DOHH2 (cell line): ENCODE measurements around the gene MBLAC1.

Source experiments
- H3F3A ChIP-seq: fragments of 200-600 bp; sonication (generic), shearing (Covaris generic); 2 replicates; pipeline ENCODE4 v1.6.0; 2016; ENCODE audit warnings: antibody characterized with exemption, mild to moderate bottlenecking; ENCODE audit not compliant: control insufficient read depth, insufficient read depth
- H3K27ac ChIP-seq: fragments of 200-600 bp; sonication (generic); 2 replicates; pipeline ENCODE4 v1.5.1; 2014; ENCODE audit warnings: low read depth, mild to moderate bottlenecking, low read length, moderate library complexity
- H3K27me3 ChIP-seq: fragments of 200-600 bp; sonication (generic); 2 replicates; pipeline ENCODE4 v1.6.1; 2014; ENCODE audit warnings: mild to moderate bottlenecking, low read length, mixed read lengths; ENCODE audit not compliant: control insufficient read depth
- H3K36me3 ChIP-seq: fragments of 200-600 bp; sonication (generic); 2 replicates; pipeline ENCODE4 v1.6.1; 2014; ENCODE audit warnings: mild to moderate bottlenecking, low read length, moderate library complexity, mixed read lengths; ENCODE audit not compliant: control insufficient read depth
- H3K4me1 ChIP-seq: fragments of 200-600 bp; sonication (generic); 2 replicates; pipeline ENCODE4 v1.6.1; 2014; ENCODE audit warnings: mild to moderate bottlenecking, low read length, mixed read lengths; ENCODE audit not compliant: control insufficient read depth
- H3K4me2 ChIP-seq: fragments of 200-600 bp; sonication (generic); 2 replicates; pipeline ENCODE4 v1.6.0; 2014; ENCODE audit warnings: mild to moderate bottlenecking, low read length, moderate library complexity
- H3K4me3 ChIP-seq: fragments of 200-600 bp; sonication (generic); 2 replicates; pipeline ENCODE4 v1.5.1; 2014; ENCODE audit warnings: mild to moderate bottlenecking, low read length, mixed read lengths
- H3K79me2 ChIP-seq: fragments of 200-600 bp; sonication (generic); 2 replicates; pipeline ENCODE4 v1.6.1; 2014; ENCODE audit warnings: mild to moderate bottlenecking, low read length, mixed read lengths; ENCODE audit not compliant: control insufficient read depth
- H3K9me2 ChIP-seq: fragments of 200-600 bp; sonication (generic); replicated peaks from 2 replicates; pipeline ENCODE4 v1.6.1; 2014; ENCODE audit warnings: mild to moderate bottlenecking, low read length, mixed read lengths; ENCODE audit not compliant: control insufficient read depth
- H3K9me3 ChIP-seq: fragments of 200-600 bp; sonication (generic); 2 replicates; pipeline ENCODE4 v1.6.1; 2014; ENCODE audit warnings: antibody characterized with exemption, low read length, mixed read lengths; ENCODE audit not compliant: control insufficient read depth, insufficient read depth
- H4K20me1 ChIP-seq: fragments of 200-600 bp; sonication (generic); 2 replicates; pipeline ENCODE4 v1.6.0; 2014; ENCODE audit warnings: low read depth, mild to moderate bottlenecking, antibody characterized with exemption, low read length, moderate library complexity; ENCODE audit not compliant: control insufficient read depth, insufficient read depth
- CTCF ChIP-seq: fragments of 200-600 bp; sonication (generic); IDR thresholded peaks from one replicate; pipeline ENCODE4 v1.5.1; 2014; ENCODE audit warnings: antibody characterized with exemption, mild to moderate bottlenecking, low read depth, low read length; ENCODE audit not compliant: poor library complexity, severe bottlenecking
- EZH2phosphoT487 ChIP-seq: fragments of 200-600 bp; sonication (generic); IDR thresholded peaks from 2 replicates; pipeline ENCODE4 v1.6.1; 2017; ENCODE audit warnings: borderline replicate concordance, mild to moderate bottlenecking, antibody characterized with exemption, low read length, moderate library complexity, mixed read lengths

MBLAC1 gene

GRCh38 chr7:100098913-100099312 lies 27.9 kb upstream of the MBLAC1 start:
- H3F3A ChIP-seq = peaks cover 59% of the 10 kb centered on the region

GRCh38 chr7:100099452-100099851 lies 27.3 kb upstream of the MBLAC1 start:
- Histone ChIP-seq H3K36me3 (peaks cover 78% of the 10 kb centered on the region), H3K4me2 (peak overlapping the region; percentile 92), H3K9me3 (no peaks in the 10 kb centered on the region), H3K4me3 (peak overlapping the region; percentile 99), H3K9me2 (no peaks in the 10 kb centered on the region), H3K27ac (peak overlapping the region; percentile 97; the same call in 1 of the 2 replicates), H3K4me1 (peaks cover 28% of the 10 kb centered on the region), H4K20me1 (peaks cover 29% of the 10 kb centered on the region), H3K27me3 (no peaks in the 10 kb centered on the region), H3F3A (peaks cover 54% of the 10 kb centered on the region), H3K79me2 (peaks cover 66% of the 10 kb centered on the region)
- TF ChIP-seq CTCF = no peak
- TF ChIP-seq EZH2phosphoT487 = no peak

More at GRCh38 chr7:100098913-100099312, 27.9 kb upstream of the MBLAC1 start:
- peaks cover 33% of the 10 kb centered on the region for H4K20me1 ChIP-seq
- no peaks in the 10 kb centered on the region for H3K9me2 ChIP-seq
- TF ChIP-seq EZH2phosphoT487 (no peak), CTCF (no peak)
- peaks cover 80% of the 10 kb centered on the region for H3K36me3 ChIP-seq
- H3K9me3 ChIP-seq = no peaks in the 10 kb centered on the region
- peaks cover 28% of the 10 kb centered on the region for H3K4me1 ChIP-seq
- H3K4me2 ChIP-seq = 0 out of 2 replicates have a peak overlapping the region, but pooled peaks have one; percentile 92
- H3K4me3 ChIP-seq = no peak overlapping the region
- H3K27me3 ChIP-seq = no peaks in the 10 kb centered on the region
- no peak overlapping the region for H3K27ac ChIP-seq
- peaks cover 66% of the 10 kb centered on the region for H3K79me2 ChIP-seq

GRCh38 chr7:100100420-100101015 lies 26.2 kb upstream of the MBLAC1 start:
- Histone ChIP-seq H3K4me1 (peaks cover 28% of the 10 kb centered on the region), H3K27ac (peak overlapping the region; percentile 97), H3F3A (peaks cover 43% of the 10 kb centered on the region), H3K9me2 (no peaks in the 10 kb centered on the region), H3K4me2 (peak overlapping the region; percentile 92), H3K4me3 (peak overlapping the region; percentile 99), H3K27me3 (no peaks in the 10 kb centered on the region), H3K9me3 (no peaks in the 10 kb centered on the region), H3K79me2 (peaks cover 61% of the 10 kb centered on the region), H4K20me1 (peaks cover 29% of the 10 kb centered on the region), H3K36me3 (peaks cover 76% of the 10 kb centered on the region)
- no peak for TF ChIP-seq EZH2phosphoT487
- TF ChIP-seq CTCF = no peak
